PC-9 (cell line): Measurements from ENCODE around the gene ZNF407.

Experiments
- EZH2 ChIP-seq: fragments of 200-600 bp; sonication (generic); IDR thresholded peaks from 2 replicates; pipeline ENCODE4 v1.8.0; 2017; ENCODE audit warnings: antibody characterized with exemption, low read depth
- TF ChIP-seq, protein P1 (sequence below): fragments of 200-600 bp; sonication (generic); conservative IDR thresholded peaks from 2 replicates; pipeline ENCODE4 v1.6.1; 2017; ENCODE audit warnings: mixed run types, antibody characterized with exemption, mild to moderate bottlenecking, moderate library complexity

DNA sequence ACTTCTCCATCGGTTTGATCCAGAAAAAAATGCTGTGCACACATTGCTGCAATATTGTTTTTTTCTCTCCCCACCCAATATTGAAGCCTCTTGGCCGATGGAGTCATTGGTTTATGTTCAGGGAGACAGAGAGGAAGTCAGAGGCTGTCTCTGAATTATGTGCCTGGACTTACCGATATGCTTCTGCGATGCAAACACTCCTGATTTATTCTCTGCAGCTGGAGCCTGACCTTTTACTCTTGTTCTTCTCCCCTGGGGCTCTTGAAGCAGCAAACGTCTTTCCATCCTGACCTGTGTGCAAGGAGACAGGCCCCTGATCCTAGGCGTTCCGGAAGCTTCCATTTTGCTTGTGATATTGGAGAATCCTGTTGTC lies 511.6 kb downstream of the ZNF407 start:
- TF ChIP-seq, protein P1, sequence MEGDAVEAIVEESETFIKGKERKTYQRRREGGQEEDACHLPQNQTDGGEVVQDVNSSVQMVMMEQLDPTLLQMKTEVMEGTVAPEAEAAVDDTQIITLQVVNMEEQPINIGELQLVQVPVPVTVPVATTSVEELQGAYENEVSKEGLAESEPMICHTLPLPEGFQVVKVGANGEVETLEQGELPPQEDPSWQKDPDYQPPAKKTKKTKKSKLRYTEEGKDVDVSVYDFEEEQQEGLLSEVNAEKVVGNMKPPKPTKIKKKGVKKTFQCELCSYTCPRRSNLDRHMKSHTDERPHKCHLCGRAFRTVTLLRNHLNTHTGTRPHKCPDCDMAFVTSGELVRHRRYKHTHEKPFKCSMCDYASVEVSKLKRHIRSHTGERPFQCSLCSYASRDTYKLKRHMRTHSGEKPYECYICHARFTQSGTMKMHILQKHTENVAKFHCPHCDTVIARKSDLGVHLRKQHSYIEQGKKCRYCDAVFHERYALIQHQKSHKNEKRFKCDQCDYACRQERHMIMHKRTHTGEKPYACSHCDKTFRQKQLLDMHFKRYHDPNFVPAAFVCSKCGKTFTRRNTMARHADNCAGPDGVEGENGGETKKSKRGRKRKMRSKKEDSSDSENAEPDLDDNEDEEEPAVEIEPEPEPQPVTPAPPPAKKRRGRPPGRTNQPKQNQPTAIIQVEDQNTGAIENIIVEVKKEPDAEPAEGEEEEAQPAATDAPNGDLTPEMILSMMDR = no peak
- TF ChIP-seq EZH2 = no peak
